Fibroblast of pulmonary artery (primary cell): ENCODE results near the gene FAM53A.

Experiments
- DNase-seq: peaks from one replicate; pipeline ENCODE4 v3.0.0-alpha.2; 2010; ENCODE audit warnings: low read depth
- H3K4me3 ChIP-seq: replicated peaks from 2 replicates; pipeline ENCODE4 v1.5.1; 2011; ENCODE audit warnings: low read depth, mild to moderate bottlenecking, control low read depth, low read length, moderate library complexity
- TF ChIP-seq, protein P1 (sequence below): IDR thresholded peaks from 2 replicates; pipeline ENCODE4 v1.5.1; 2011; ENCODE audit warnings: mild to moderate bottlenecking, control low read depth, low read length, inconsistent platforms; ENCODE audit errors: missing control alignments

The FAM53A gene

DNA sequence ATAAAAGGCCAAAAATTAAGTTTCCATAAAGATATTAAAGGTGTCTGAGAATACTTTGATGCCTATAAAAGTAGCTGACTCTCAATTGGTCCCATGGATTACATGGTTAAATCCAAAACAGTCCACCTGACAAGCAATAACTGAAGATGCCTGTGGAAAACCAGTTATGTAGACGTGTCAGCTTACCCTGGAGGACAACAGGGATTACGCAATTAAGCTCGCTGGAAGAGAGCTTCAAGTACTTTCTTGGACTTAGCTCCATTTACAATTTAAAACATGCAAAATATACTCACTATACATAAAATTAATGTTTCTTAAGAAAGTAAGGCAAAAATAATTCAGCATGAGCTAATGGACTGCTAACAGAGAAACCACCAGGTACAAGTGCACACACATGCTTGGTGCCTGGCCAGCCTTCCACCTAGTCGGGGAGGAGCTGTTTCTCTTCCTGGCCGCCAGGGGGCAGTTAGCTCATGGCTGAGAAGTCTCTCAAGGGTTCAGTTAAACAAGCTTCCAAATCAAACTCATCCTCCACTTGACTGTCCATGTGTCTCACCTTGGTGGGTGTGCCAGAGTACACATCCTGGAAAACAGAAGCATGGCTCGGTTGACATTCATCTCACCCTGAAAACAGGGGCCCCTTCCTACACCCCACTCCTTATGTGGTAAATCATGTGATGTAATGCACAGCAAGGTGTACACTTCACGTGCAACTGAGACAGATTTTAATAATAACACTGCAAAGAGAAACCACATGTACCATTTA lies 9.2 kb upstream of the FAM53A start:
- no peak overlapping the region for H3K4me3 ChIP-seq
- TF ChIP-seq, protein P1, sequence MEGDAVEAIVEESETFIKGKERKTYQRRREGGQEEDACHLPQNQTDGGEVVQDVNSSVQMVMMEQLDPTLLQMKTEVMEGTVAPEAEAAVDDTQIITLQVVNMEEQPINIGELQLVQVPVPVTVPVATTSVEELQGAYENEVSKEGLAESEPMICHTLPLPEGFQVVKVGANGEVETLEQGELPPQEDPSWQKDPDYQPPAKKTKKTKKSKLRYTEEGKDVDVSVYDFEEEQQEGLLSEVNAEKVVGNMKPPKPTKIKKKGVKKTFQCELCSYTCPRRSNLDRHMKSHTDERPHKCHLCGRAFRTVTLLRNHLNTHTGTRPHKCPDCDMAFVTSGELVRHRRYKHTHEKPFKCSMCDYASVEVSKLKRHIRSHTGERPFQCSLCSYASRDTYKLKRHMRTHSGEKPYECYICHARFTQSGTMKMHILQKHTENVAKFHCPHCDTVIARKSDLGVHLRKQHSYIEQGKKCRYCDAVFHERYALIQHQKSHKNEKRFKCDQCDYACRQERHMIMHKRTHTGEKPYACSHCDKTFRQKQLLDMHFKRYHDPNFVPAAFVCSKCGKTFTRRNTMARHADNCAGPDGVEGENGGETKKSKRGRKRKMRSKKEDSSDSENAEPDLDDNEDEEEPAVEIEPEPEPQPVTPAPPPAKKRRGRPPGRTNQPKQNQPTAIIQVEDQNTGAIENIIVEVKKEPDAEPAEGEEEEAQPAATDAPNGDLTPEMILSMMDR, result peak; percentile 99
- DNase-seq, result peak; percentile 84

DNA sequence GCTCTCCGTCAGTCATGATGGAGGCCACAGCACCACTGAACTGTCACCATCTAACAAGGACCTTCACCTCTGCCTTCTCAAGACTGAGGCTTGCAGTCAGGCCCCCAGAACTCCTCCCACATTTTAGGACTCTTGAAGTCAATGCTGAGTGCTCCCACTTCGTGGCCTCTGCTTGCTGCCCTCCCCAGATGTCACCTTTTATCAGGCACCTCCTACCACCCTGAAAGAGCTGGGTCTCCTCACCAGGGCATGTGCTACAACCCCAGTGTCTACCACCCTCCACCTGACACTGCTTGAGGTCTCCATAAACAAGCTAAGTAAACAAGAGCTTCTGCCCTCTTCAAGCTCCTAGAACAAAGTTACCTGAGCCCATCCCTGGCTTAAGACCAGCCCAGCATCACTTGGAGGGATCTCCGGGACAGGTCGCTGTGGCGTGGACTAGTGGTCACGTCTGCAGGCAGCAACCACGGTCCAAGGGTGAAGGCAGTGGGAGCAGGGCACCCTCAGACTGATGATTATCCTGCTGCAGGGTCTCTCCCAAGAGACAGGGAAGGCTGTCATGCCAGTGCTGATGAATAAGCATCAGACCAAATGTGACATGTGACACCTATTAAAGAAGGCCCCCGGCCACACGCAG lies 7.7 kb upstream of the FAM53A start:
- TF ChIP-seq, protein P1, result no peak
- no peak for DNase-seq
- no peak overlapping the region for H3K4me3 ChIP-seq

DNA sequence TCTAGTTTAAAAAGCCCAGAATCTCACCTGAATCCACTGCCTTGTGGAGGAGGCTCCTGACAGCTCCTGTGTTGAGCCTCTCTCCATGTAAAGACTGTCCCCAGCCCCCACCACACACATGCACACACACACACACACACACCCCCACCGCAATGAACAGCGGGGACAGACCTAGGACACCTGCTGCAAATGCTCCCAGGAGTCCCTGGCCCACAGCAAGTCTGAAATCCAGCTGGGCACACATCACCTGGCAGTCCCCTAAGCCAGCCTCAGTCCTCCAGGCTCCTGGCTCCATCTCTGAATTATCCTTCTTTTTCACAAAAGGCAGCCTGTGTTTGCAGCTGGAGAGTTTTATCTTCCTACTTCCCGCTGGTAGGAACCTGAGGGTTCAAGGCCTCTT lies 6.6 kb upstream of the FAM53A start:
- no peak overlapping the region for H3K4me3 ChIP-seq
- no peak for DNase-seq
- TF ChIP-seq, protein P1, result no peak

DNA sequence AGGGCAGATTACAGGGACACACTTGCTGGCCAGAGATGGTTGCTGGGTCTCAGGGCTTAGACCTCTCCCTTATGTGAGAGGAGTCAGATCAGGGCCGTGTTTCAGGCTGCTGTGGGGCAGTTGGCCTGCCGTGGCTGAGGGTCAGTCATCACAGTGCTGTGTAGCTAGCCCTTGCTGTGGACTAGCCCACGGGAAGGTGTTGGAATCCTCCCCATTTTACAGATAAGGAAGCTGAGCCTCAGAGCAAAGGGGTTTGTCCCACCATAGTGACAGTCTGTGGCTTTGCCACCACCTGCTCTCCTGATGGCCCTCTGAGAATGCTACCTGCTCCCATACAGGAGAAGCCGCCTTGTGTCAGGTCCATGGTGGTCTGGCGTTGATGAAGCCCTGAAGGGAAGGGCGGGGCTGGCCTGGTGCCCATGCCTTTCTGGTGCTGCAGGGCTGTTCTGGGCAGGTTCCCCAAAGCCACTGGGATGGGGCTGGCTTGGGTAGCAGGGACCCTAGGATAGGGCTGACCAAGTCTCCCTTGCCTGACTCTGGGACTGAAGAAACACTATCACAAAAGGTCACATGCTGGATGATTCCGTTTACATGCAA lies 2.4 kb upstream of the FAM53A start:
- no peak overlapping the region for H3K4me3 ChIP-seq
- TF ChIP-seq, protein P1, result no peak
- DNase-seq, result no peak

DNA sequence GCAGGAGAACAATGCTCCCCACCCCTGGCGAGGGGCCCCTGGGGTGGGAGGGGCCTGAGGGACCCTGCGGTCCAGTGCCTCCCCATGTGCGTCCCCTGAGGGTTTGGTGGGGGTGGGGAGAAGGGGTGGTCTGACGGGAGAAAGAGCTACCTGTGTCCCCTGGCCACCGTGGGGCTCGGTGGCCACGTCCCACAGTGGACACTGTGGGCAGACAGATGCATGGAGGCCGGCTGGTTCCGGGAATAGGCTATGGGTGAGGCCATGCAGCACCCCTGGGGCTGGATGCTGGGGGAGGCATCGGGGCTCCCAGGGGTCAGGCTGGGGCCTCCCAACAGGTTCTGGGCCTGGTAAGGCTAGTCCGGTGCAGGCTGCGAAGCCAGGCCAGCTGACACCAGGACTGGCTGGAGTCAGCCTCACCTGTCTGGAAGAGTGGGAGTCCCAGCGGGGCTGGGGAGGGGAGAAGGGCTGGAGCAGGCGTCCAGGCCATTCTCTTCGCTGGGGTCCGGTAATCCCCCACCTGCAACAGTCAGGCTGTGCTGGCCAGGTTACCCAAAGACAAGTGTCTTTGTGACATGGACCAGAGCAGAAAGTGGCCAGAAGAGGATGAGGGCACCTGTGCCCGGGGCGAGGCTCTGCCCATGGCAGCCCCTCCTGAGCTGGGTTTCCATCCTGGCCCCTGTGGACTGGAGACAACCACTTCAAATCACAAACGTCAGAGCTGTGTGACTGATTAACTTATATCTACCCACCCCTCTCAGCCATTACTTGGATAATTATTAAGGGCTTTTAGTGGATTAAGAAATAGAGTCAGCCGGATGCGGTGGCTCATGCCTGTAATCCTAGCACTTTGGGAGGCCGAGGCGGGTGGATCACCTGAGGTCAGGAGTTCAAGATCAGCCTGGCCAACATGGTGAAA lies 1.4 kb upstream of the FAM53A start:
- H3K4me3 ChIP-seq, result no peak overlapping the region
- TF ChIP-seq, protein P1, result no peak
- no peak for DNase-seq

DNA sequence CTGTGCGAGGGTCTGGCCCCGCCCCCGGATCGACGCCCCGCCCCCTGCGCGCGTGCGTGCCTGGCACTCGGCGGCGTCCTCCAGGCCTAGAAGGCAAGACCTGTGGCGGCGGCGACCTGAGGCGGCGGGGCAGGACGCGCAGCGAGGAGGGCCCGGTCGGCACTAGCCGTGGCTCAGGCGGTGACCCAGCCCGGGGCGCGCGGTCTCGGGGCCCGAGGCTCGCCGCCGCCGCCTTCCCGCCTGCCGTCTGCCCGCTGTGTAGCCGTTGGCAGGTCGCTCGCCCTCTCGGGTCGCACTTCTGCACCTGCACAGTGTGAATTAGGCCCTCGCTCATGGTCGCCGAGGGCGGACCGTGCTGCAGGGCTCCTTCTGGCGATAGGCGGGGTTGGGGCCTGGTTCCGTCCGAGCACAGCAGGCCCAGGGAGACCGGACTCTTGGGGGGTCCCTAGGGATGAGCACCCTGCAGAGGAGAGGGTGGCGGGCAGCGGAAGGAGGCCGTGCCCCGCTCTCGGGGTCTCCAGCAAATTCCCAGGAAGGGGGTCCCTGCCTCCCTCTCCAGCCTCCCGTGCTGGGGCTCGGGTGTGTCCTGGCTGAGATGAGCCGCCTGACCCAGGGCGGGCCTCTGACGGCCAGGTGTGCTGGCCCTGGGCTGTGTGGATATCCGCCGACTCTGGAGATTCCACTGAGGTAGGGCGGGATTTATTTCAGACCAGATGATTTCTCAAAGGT lies 557 bp upstream of the FAM53A start:
- DNase-seq, result no peak
- TF ChIP-seq, protein P1, result no peak
- H3K4me3 ChIP-seq, result peak overlapping the region; percentile 45
